HG03439 (cell line): ENCODE measurements around the gene PIGQ.

Experiments
- ATAC-seq: cut with Tn5 transposase; IDR thresholded peaks from one replicate; pipeline ENCODE4 v1.9.1; 2021; ENCODE audit warnings: mild to moderate bottlenecking, moderate library complexity; ENCODE audit not compliant: unreplicated experiment

Gene PIGQ

GRCh38 chr16:566475-567372 is 3.0 kb upstream of the PIGQ start, which contains the start of gene NHLRC4:
NHLRC4 (plus strand) TSS chr16:567005; CDS start chr16:568048, 1,043 bp downstream.
- no peak for ATAC-seq

DNA sequence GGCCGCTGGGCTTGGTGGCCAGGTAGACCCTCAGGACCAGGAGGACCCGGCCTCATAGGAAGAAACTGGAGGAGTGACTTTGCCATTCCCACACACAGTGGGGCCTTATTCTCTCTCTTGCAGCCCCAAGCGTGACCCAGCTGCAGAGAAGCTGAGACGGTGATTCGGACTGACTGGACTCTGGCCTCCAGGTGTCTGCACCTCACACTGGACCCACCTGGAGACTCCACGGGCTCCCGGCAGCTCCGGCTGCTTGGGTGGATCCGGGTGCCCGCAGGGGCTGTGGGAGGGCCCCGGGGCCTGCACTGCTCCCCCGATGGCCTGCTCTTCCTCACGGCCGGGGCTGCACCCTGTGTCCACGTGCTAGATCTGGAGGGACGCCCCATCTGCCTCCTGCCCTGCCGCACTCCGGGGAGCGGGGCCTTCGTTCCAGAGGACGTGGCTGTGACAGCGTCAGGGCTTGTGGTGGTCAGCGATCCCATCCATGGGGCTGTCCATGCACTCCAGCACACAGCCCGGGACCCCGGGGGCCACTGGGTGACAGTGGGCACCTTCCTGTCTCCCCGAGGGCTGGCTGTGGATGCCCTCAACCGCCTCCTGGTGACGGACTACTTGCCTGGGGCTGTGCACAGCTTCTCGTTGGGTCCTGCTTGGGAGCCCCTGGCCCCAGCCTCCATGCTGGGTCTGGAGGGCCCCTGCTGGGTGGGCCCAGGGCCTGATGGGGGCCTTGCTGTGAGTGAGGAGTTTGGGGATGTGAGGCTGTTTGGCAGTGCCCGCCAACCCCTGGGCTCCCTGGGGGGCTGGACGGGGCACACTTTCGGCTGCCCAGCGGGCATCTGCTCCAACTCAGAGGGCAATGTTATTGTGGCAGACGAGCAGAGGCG is 2.2 kb upstream of the PIGQ start:
- ATAC-seq, result no peak

GRCh38 chr16:568401-569258 is 1.1 kb upstream of the PIGQ start:
- ATAC-seq, result no peak

DNA sequence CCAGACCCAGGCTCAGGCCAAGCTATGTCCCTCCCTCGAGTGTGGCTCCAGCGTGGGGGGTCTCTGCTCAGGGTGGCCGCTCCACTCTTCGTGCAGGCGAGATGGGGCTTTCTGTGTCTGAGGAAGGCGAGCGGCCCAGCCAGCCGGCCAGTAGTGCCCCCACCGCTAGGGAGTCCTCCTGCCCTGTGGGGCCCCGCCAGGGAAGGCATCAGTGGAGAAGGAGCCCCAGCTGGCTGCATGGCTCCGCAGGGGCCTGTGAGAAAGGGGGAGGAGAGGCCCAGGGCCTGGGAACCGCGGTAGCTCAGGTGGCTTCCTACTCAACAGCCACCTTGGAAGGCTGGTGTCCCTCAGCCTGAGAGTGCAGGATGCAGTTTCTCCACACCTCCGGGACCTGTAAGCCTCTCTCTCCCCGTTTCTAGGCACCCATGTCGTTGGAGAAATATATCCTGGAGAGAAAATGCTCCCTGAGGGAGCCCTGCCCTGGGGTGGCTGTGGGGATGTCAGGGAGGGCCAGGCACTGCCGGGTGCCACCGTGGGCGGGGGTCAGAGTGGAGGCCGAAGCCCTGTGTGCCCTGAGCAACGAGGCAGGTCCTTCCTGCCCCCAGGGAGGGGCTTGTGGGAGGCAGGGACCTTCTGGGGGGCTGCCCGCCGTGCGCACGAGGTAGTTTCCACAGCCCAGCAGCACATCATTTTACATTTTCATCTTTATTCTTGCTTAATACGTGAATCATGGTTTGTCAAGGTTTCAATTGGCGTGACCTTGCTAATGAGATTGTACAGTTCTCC is 3.3 kb downstream of the PIGQ start:
- ATAC-seq, result no peak

GRCh38 chr16:574021-574760 is 4.4 kb downstream of the PIGQ start:
- ATAC-seq, result no peak

DNA sequence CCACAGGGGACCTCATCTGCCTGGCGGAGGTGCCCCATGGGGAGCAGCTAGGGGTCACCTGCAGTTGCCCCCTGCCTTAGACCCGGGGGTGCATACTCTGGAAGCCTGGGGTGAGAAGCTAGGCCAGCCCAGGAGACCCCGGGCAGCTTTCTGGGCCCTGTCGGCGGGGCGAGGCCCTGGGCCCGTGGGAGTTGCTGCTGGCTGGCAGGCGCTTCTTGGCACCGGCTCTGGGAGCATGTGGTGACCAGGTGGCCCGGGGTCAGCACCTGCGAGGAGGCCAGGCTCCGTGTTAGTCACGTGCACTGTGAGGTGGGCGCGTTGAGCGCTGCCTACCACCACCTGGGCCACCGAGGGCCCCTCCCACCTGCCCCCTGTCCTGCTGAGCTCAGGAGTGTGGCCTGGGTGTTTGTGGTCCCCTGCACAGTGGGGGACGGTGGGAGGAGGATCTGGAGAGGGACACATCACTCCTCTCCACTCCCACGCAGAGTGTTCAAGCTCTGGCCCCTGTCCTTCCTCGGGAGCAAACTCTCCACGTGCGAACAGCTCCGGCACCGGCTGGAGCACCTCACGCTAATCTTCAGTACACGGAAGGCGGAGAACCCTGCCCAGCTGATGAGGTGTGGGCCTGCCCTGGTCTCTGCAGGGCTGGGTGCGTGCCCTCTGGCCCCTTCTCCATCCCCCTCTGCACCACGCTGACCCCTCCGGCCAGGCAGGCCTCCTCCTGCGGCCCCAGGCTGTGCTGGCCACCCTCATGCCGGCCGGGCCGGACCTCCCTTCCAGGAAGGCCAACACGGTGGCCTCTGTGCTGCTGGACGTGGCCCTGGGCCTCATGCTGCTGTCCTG is 5.8 kb downstream of the PIGQ start:
- no peak for ATAC-seq

DNA sequence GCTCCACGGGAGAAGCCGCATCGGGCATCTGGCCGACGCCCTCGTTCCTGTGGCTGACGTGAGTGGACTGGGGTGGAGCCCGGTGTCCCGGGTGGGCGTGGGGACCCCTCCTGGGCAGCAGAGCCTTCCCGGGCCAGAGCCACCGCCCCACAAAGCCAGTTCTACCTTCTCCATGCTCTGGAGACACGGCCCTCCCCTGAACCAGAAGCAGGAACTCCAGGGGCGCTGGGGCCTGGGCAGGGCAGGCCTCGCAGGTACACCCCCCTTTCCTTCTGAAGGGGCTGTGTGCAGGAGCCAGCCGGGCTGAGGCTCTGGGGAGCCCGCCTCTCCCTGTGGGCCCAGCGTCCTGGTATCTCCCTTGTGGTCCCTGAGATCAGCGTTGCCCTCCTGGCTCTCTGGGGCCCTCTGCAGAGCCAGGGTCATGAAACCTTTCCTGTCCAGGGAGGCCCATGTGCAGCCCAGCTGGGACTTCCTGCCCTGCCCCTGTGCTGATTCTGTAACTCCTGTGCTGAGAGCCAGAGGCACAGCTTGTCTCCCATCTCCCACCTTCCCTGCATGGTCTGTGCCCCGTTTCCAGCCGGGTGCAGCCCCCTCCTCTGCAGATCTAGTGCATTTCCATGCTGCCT is 6.5 kb downstream of the PIGQ start:
- ATAC-seq, result no peak

DNA sequence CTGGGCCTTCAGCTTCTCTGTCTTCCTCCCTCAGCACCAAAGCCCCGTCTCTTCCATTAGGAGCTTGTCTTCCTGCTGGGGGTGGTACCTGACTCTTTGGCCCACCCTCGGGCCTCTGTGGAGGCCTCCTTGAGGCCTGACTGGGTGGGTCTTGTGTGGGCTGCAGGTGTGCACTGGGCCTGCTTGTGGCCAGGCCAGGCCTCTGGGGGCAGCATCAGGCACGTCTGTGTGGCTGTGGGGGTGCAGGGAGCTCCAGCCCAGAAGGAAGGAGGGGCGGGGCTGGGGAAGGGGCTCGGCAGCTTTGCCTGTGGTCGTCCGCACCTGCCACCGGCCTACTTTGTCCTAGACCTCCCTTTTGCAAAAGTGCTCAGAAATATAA is 7.0 kb downstream of the PIGQ start:
- ATAC-seq, result no peak

- ATAC-seq, result no peak
These were observed 8.0 kb downstream of the PIGQ start for GRCh38 chr16:577796-578195.

DNA sequence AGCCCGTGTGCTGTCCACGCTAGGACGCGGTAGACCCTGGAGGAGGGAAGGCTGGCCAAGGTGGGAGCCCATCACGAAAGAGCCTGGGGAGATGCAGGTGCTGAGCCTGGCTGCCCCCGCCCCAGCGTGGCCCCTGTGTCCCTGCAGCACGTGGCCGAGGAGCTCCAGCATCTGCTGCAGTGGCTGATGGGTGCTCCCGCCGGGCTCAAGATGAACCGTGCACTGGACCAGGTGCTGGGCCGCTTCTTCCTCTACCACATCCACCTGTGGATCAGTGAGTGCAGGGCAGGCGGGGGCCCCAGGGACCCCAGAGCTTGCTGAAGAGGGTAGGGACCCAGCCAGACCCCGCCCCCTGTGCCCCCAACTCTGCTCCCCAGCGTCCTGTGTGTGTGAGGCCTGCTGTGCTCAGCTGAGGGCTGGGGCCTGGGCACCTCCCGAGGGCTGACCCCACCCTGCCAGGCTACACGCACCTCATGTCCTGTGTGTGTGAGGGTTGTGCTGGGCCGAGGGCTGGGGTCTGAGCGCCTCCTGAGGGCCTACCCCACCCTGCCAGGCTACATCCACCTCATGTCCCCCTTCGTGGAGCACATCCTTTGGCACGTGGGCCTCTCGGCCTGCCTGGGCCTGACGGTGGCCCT is 8.6 kb downstream of the PIGQ start:
- ATAC-seq, result no peak

DNA sequence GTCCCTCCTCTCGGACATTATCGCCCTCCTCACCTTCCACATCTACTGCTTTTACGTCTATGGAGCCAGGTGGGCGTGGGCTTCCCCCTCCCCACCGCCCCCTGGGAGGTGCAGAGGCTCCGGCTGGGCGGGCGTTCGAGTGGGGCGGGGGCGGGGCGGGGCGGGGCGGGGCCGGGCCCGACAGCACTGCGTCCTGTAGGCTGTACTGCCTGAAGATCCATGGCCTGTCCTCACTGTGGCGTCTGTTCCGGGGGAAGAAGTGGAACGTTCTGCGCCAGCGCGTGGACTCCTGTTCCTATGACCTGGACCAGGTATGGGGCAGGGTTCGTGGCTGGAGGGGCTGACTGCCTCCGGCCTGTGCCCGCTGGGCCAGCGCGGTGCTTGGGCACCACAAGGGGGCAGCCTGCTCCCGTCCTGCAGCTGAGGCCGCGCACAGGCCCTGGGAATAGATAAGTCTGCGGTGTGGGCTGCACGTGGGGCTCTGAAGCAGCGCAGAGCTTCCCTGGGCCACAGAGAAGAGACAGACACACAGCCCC is 9.2 kb downstream of the PIGQ start:
- ATAC-seq, result no peak

- no peak for ATAC-seq
These were observed 10.6 kb downstream of the PIGQ start for GRCh38 chr16:580141-580945.

- ATAC-seq, result no peak
These were observed 11.3 kb downstream of the PIGQ start for GRCh38 chr16:580946-581498.

DNA sequence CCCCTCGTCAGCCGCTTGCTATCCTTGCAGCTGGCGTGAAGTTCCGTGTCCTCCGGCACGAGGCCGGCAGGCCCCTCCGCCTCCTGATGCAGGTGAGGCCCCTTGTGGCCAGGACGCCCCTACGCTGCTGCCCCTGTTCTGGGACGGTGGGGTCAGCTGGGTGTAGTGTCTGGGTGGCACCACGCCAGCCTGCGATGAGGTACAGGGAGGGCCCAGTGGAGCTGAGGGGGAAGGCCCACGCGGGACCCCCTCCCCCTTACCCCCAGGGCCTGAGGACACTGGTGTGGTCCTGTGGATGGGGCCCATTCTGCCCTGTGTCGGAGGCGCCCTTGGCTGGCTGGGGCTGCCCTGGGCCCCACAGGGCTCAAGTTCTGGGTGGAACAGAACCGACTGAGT is 12.4 kb downstream of the PIGQ start:
- no peak for ATAC-seq

DNA sequence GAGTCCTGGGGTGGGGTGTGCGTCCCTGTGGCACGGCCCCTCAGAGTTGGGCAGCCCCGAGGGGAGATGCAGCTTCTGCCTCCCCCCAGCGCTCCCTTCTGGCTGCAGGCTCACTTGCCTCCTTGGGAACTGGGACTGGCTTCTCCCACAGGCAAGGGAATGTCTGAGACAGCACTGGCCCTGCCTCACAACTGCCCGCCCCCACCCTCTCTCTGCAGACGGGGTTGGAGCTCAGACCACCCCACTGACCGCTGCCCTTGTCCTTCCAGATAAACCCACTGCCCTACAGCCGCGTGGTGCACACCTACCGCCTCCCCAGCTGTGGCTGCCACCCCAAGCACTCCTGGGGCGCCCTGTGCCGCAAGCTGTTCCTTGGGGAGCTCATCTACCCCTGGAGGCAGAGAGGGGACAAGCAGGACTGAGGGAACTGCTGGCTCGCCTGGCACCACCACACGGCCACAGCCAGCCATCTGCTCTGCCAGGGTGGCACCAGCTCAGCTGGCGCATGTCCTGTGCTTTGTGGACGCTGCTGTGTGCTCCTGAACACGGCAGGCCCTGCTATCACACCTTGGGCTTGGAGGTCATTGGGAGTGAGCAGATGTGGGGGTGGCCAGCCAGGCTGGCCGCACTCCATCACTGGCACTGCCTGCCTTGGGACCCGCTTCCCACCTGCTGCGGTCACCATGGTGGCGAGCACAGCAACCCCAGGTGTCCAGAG is 13.0 kb downstream of the PIGQ start:
- ATAC-seq, result no peak

GRCh38 chr16:583470-583814 is 13.7 kb downstream of the PIGQ start:
- ATAC-seq, result no peak
